Esophagus squamous epithelium (tissue), 4 donors: ENCODE measurements around the gene CEP95.

Experiments
- CTCF ChIP-seq, 6 experiments: fragments of 450-650 bp in 4 of 6; fragments of 200-600 bp in 2 of 6; sonication (generic) in 2 of 6; IDR thresholded peaks; one replicate each; pipeline ENCODE4 v1.5.1; 2016 to 2019; ENCODE audit warnings: antibody characterized with exemption in 6 of 6, mild to moderate bottlenecking in 4 of 6, moderate library complexity in 4 of 6
- POLR2A ChIP-seq, 4 donors: fragments of 450-650 bp; IDR thresholded peaks; one replicate each; pipeline ENCODE4 v1.6.1; 2017; ENCODE audit warnings: antibody characterized with exemption in 4 of 4, mild to moderate bottlenecking in 4 of 4, moderate library complexity in 3 of 4

- TF ChIP-seq CTCF (IDR thresholded peaks at IDR 0.05) (no peak), POLR2A (IDR thresholded peaks at IDR 0.05) (no peak)
These were observed 6.8 kb upstream of the CEP95 start for GRCh38 chr17:64499805-64500486.
